GM12878 (cell line): ENCODE data around the gene RFX3. TPM values are rescaled to one million over a fixed set of nuclear protein-coding genes. Genes with fewer than 3 reads are reported as not detected.

ENCODE experiments used
- BHLHE40 ChIP-seq, 2 experiments: fragments of 450-650 bp in 1 of 2; IDR thresholded peaks; 2 replicates each; pipeline ENCODE4 v1.6.1; 2011 to 2017; ENCODE audit warnings: low read depth in 2 of 2, borderline replicate concordance in 1 of 2, improper control_type of control experiment in 1 of 2, low read length in 1 of 2, mild to moderate bottlenecking in 1 of 2
- CHD4 ChIP-seq: fragments of 200-600 bp; sonication (generic); IDR thresholded peaks from 2 replicates; pipeline ENCODE4 v1.6.1; 2016; ENCODE audit warnings: mild to moderate bottlenecking
- FOXM1 ChIP-seq: IDR thresholded peaks from 2 replicates; pipeline ENCODE4 v1.6.1; 2012; ENCODE audit warnings: low read depth, mild to moderate bottlenecking, inconsistent platforms, low read length, moderate library complexity
- GATAD2B ChIP-seq: fragments of 450-650 bp; conservative IDR thresholded peaks from 2 replicates; pipeline ENCODE4 v1.6.1; 2017; ENCODE audit warnings: low read depth, mild to moderate bottlenecking, moderate library complexity
- IKZF1 ChIP-seq: fragments of 450-650 bp; conservative IDR thresholded peaks from 2 replicates; pipeline ENCODE4 v1.6.1; 2017; ENCODE audit warnings: antibody characterized with exemption, mild to moderate bottlenecking
- LARP7 ChIP-seq: fragments of 450-650 bp; IDR thresholded peaks from 2 replicates; pipeline ENCODE4 v1.6.1; 2017; ENCODE audit warnings: mild to moderate bottlenecking
- MXI1 ChIP-seq: fragments of 150-350 bp; IDR thresholded peaks from 2 replicates; pipeline ENCODE4 v1.6.1; 2011; ENCODE audit warnings: low read depth, mild to moderate bottlenecking, inconsistent platforms, low read length, improper control_type of control experiment
- RB1 ChIP-seq: fragments of 450-650 bp; formaldehyde crosslinking; IDR thresholded peaks from 2 replicates; pipeline ENCODE4 v1.6.1; 2017; ENCODE audit warnings: mild to moderate bottlenecking, borderline replicate concordance
- RFX5 ChIP-seq: IDR thresholded peaks from 2 replicates; pipeline ENCODE4 v1.6.1; 2011; ENCODE audit warnings: low read depth, low read length, improper control_type of control experiment
- SIX5 ChIP-seq: IDR thresholded peaks from 2 replicates; pipeline ENCODE4 v1.6.1; 2011; ENCODE audit warnings: mild to moderate bottlenecking, low read depth, low read length, moderate library complexity; ENCODE audit not compliant: severe bottlenecking
- SMAD5 ChIP-seq: IDR thresholded peaks from 2 replicates; pipeline ENCODE4 v1.6.1; 2016; ENCODE audit warnings: antibody characterized with exemption, low read depth
- SP1 ChIP-seq: IDR thresholded peaks from one replicate; pipeline ENCODE4 v1.6.1; 2011; ENCODE audit warnings: low read depth, low read length
- SREBF1 ChIP-seq: IDR thresholded peaks from 2 replicates; pipeline ENCODE4 v1.6.1; 2012; ENCODE audit warnings: mild to moderate bottlenecking, low read length
- TARDBP ChIP-seq: IDR thresholded peaks from 2 replicates; pipeline ENCODE4 v1.6.1; 2016; ENCODE audit warnings: borderline replicate concordance
- ZBED1 ChIP-seq: IDR thresholded peaks from 2 replicates; pipeline ENCODE4 v1.6.1; 2016; ENCODE audit warnings: borderline replicate concordance
- polyA plus RNA-seq, 11 experiments: library from polyadenylated mRNA; depleted of rRNA in 4 of 11; unstranded in 6 of 11; stranded (reverse) in 5 of 11; fragments of >200 nt; fragmentation: Nextera tagmentation in 4 of 11; fragmentation: Illumina TruSeq in 1 of 11; extraction: Ambion mirVana in 4 of 11; extraction: Trizol in 1 of 11; gene quantifications; 1 replicate in 1 of 11; 2 replicates in 10 of 11; pipeline versions ENCODE4 v1.2.1 to v1.2.3, GENCODE V29; 2011 to 2016; ENCODE audit warnings: inconsistent platforms in 2 of 11, missing spikeins in 2 of 11, low read depth in 1 of 11
- total RNA-seq, 4 experiments: library from RNA; depleted of rRNA in 3 of 4; stranded (reverse); fragments of >200 nt in 3 of 4; fragmentation: Illumina TruSeq in 1 of 4; extraction: Trizol in 1 of 4; gene quantifications; 2 replicates each; pipeline versions ENCODE4 v1.2.1 to v1.2.3, GENCODE V29; 2013 to 2021
- TF ChIP-seq, protein P1 (sequence below): fragments of 150-350 bp; IDR thresholded peaks from 2 replicates; pipeline ENCODE4 v1.6.1; 2016; ENCODE audit warnings: low read depth, low read length
- TF ChIP-seq, protein P2 (sequence below): fragments of 450-650 bp; IDR thresholded peaks from 2 replicates; pipeline ENCODE4 v1.6.1; 2018; ENCODE audit warnings: mild to moderate bottlenecking, low read depth, moderate library complexity; ENCODE audit not compliant: partially characterized antibody
- TF ChIP-seq, protein P3 (sequence below): IDR thresholded peaks from 2 replicates; pipeline ENCODE4 v1.6.1; 2012; ENCODE audit warnings: low read depth, low read length, improper control_type of control experiment
- TF ChIP-seq, protein P4 (sequence below): IDR thresholded peaks from 2 replicates; pipeline ENCODE4 v1.6.1; 2012; ENCODE audit warnings: low read depth, low read length, improper control_type of control experiment
- TF ChIP-seq, protein P5 (sequence below): IDR thresholded peaks from 2 replicates; pipeline ENCODE4 v1.6.1; 2011; ENCODE audit warnings: mild to moderate bottlenecking, low read depth, low read length, moderate library complexity; ENCODE audit not compliant: insufficient replicate concordance
- TF ChIP-seq, protein P6 (sequence below): fragments of 150-350 bp; IDR thresholded peaks from 2 replicates; pipeline ENCODE4 v1.6.1; 2014; ENCODE audit warnings: mild to moderate bottlenecking, low read depth, low read length

The RFX3 gene
- total and polyA plus RNA-seq, 10 of the 15 experiments (the other 5 are each of a cell fraction or from before 2014, with no cell fraction given) = 1.2 to 26.4 (median 6.7) TPM

DNA sequence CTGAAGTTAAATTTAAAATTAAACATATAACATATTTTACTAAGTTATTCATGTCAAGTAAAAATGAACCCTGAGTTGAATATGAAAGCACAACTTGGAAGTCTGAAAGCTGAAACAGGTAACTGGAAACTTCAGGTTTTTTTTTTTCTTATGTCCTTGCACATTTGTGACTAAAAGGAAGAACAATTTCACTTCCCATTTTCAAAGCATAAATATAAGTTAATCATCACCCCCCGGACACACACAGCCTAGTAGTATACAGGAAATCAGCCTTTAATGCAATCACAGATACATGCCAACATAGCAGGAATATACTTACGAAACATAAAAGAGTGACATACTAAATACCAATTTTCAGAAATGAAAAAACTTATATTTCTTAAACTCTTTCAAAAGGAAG lies 225.9 kb downstream of the RFX3 start (continued):
- TF ChIP-seq, protein P1, sequence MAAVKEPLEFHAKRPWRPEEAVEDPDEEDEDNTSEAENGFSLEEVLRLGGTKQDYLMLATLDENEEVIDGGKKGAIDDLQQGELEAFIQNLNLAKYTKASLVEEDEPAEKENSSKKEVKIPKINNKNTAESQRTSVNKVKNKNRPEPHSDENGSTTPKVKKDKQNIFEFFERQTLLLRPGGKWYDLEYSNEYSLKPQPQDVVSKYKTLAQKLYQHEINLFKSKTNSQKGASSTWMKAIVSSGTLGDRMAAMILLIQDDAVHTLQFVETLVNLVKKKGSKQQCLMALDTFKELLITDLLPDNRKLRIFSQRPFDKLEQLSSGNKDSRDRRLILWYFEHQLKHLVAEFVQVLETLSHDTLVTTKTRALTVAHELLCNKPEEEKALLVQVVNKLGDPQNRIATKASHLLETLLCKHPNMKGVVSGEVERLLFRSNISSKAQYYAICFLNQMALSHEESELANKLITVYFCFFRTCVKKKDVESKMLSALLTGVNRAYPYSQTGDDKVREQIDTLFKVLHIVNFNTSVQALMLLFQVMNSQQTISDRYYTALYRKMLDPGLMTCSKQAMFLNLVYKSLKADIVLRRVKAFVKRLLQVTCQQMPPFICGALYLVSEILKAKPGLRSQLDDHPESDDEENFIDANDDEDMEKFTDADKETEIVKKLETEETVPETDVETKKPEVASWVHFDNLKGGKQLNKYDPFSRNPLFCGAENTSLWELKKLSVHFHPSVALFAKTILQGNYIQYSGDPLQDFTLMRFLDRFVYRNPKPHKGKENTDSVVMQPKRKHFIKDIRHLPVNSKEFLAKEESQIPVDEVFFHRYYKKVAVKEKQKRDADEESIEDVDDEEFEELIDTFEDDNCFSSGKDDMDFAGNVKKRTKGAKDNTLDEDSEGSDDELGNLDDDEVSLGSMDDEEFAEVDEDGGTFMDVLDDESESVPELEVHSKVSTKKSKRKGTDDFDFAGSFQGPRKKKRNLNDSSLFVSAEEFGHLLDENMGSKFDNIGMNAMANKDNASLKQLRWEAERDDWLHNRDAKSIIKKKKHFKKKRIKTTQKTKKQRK = no peak
- TF ChIP-seq, protein P2, sequence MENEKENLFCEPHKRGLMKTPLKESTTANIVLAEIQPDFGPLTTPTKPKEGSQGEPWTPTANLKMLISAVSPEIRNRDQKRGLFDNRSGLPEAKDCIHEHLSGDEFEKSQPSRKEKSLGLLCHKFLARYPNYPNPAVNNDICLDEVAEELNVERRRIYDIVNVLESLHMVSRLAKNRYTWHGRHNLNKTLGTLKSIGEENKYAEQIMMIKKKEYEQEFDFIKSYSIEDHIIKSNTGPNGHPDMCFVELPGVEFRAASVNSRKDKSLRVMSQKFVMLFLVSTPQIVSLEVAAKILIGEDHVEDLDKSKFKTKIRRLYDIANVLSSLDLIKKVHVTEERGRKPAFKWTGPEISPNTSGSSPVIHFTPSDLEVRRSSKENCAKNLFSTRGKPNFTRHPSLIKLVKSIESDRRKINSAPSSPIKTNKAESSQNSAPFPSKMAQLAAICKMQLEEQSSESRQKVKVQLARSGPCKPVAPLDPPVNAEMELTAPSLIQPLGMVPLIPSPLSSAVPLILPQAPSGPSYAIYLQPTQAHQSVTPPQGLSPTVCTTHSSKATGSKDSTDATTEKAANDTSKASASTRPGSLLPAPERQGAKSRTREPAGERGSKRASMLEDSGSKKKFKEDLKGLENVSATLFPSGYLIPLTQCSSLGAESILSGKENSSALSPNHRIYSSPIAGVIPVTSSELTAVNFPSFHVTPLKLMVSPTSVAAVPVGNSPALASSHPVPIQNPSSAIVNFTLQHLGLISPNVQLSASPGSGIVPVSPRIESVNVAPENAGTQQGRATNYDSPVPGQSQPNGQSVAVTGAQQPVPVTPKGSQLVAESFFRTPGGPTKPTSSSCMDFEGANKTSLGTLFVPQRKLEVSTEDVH = no peak
- TF ChIP-seq SREBF1 (no peak), RB1 (no peak), TARDBP (no peak), FOXM1 (no peak), MXI1 (no peak), ZBED1 (no peak), LARP7 (no peak), IKZF1 (peak; percentile 54), SP1 (no peak), SIX5 (no peak), CHD4 (no peak), GATAD2B (no peak), SMAD5 (no peak), RFX5 (no peak), BHLHE40 (IDR thresholded peaks at IDR 0.05; ENCODE audit: borderline replicate concordance in 1 of 2, low read depth in 2 of 2, low read length in 1 of 2) (peak; percentile 5 to 45; a peak in 1 of 4 replicates)
- TF ChIP-seq, protein P3, sequence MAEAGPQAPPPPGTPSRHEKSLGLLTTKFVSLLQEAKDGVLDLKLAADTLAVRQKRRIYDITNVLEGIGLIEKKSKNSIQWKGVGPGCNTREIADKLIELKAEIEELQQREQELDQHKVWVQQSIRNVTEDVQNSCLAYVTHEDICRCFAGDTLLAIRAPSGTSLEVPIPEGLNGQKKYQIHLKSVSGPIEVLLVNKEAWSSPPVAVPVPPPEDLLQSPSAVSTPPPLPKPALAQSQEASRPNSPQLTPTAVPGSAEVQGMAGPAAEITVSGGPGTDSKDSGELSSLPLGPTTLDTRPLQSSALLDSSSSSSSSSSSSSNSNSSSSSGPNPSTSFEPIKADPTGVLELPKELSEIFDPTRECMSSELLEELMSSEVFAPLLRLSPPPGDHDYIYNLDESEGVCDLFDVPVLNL = no peak
- TF ChIP-seq, protein P4, sequence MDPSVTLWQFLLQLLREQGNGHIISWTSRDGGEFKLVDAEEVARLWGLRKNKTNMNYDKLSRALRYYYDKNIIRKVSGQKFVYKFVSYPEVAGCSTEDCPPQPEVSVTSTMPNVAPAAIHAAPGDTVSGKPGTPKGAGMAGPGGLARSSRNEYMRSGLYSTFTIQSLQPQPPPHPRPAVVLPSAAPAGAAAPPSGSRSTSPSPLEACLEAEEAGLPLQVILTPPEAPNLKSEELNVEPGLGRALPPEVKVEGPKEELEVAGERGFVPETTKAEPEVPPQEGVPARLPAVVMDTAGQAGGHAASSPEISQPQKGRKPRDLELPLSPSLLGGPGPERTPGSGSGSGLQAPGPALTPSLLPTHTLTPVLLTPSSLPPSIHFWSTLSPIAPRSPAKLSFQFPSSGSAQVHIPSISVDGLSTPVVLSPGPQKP = no peak
- TF ChIP-seq, protein P5, sequence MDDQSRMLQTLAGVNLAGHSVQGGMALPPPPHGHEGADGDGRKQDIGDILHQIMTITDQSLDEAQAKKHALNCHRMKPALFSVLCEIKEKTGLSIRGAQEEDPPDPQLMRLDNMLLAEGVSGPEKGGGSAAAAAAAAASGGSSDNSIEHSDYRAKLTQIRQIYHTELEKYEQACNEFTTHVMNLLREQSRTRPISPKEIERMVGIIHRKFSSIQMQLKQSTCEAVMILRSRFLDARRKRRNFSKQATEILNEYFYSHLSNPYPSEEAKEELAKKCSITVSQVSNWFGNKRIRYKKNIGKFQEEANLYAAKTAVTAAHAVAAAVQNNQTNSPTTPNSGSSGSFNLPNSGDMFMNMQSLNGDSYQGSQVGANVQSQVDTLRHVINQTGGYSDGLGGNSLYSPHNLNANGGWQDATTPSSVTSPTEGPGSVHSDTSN = no peak
- TF ChIP-seq, protein P6, sequence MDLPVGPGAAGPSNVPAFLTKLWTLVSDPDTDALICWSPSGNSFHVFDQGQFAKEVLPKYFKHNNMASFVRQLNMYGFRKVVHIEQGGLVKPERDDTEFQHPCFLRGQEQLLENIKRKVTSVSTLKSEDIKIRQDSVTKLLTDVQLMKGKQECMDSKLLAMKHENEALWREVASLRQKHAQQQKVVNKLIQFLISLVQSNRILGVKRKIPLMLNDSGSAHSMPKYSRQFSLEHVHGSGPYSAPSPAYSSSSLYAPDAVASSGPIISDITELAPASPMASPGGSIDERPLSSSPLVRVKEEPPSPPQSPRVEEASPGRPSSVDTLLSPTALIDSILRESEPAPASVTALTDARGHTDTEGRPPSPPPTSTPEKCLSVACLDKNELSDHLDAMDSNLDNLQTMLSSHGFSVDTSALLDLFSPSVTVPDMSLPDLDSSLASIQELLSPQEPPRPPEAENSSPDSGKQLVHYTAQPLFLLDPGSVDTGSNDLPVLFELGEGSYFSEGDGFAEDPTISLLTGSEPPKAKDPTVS = no peak
